Mesendoderm (in vitro differentiated cells): ENCODE measurements around the gene NGEF.

Experiments used
- DNase-seq: peaks from one replicate; pipeline ENCODE4 v3.0.0; 2013
- H2AK5ac ChIP-seq: 2 replicates; pipeline ENCODE4 v1.6.1; 2013; ENCODE audit warnings: low read length, inconsistent platforms
- H2BK120ac ChIP-seq: 2 replicates; pipeline ENCODE4 v1.6.1; 2013; ENCODE audit warnings: low read depth, mild to moderate bottlenecking, low read length, moderate library complexity, mixed read lengths
- H2BK15ac ChIP-seq: replicated peaks from 2 replicates; pipeline ENCODE4 v1.6.1; 2013; ENCODE audit warnings: low read depth, mild to moderate bottlenecking, moderate library complexity
- H2BK5ac ChIP-seq: 2 replicates; pipeline ENCODE4 v1.6.1; 2013; ENCODE audit warnings: low read length, inconsistent platforms
- H3K18ac ChIP-seq: 2 replicates; pipeline ENCODE4 v1.6.1; 2013; ENCODE audit warnings: mild to moderate bottlenecking, low read length, mixed read lengths
- H3K23ac ChIP-seq: one replicate; pipeline ENCODE4 v1.6.1; 2013; ENCODE audit warnings: low read length
- H3K27ac ChIP-seq: 2 replicates; pipeline ENCODE4 v1.5.1; 2013; ENCODE audit warnings: low read depth, mild to moderate bottlenecking, inconsistent platforms, low read length, moderate library complexity
- H3K27me3 ChIP-seq: 2 replicates; pipeline ENCODE4 v1.6.1; 2013; ENCODE audit warnings: low read length, control low read depth, mild to moderate bottlenecking, inconsistent platforms; ENCODE audit not compliant: insufficient read depth, poor library complexity
- H3K36me3 ChIP-seq: 2 replicates; pipeline ENCODE4 v1.6.1; 2013; ENCODE audit warnings: low read length, inconsistent platforms; ENCODE audit not compliant: control insufficient read depth, insufficient read depth
- H3K4ac ChIP-seq: one replicate; pipeline ENCODE4 v1.6.1; 2013; ENCODE audit warnings: low read depth, mild to moderate bottlenecking, low read length, moderate library complexity
- H3K4me1 ChIP-seq: 2 replicates; pipeline ENCODE4 v1.6.1; 2013; ENCODE audit warnings: low read depth, low read length, inconsistent platforms; ENCODE audit not compliant: control insufficient read depth
- H3K4me2 ChIP-seq: 2 replicates; pipeline ENCODE4 v1.6.1; 2013; ENCODE audit warnings: low read length
- H3K4me3 ChIP-seq: 2 replicates; pipeline ENCODE4 v1.5.1; 2013; ENCODE audit warnings: mild to moderate bottlenecking, low read length
- H3K56ac ChIP-seq: one replicate; pipeline ENCODE4 v1.6.1; 2013; ENCODE audit warnings: low read length
- H3K79me1 ChIP-seq: 2 replicates; pipeline ENCODE4 v1.6.1; 2013; ENCODE audit warnings: low read length, inconsistent platforms
- H3K79me2 ChIP-seq: 2 replicates; pipeline ENCODE4 v1.6.1; 2013; ENCODE audit warnings: mild to moderate bottlenecking, low read length; ENCODE audit not compliant: control insufficient read depth, insufficient read depth
- H3K9ac ChIP-seq: 2 replicates; pipeline ENCODE4 v1.6.1; 2013; ENCODE audit warnings: low read length, inconsistent platforms
- H4K5ac ChIP-seq: one replicate; pipeline ENCODE4 v1.6.1; 2013; ENCODE audit warnings: low read length
- H4K8ac ChIP-seq: one replicate; pipeline ENCODE4 v1.6.1; 2013; ENCODE audit warnings: low read depth, mild to moderate bottlenecking, control low read depth, low read length, moderate library complexity
- WGBS: extraction: QIAGEN DNeasy Blood & Tissue Kit; methylation state at CpG from one replicate; pipeline ENCODE4 v1.1.7; 2013; ENCODE audit warnings: low lambda C conversion rate, missing lambda C conversion rate; ENCODE audit not compliant: insufficient coverage; ENCODE audit errors: extremely low coverage; 5-methylcytosine and 5-hydroxymethylcytosine counted together

Gene NGEF

DNA sequence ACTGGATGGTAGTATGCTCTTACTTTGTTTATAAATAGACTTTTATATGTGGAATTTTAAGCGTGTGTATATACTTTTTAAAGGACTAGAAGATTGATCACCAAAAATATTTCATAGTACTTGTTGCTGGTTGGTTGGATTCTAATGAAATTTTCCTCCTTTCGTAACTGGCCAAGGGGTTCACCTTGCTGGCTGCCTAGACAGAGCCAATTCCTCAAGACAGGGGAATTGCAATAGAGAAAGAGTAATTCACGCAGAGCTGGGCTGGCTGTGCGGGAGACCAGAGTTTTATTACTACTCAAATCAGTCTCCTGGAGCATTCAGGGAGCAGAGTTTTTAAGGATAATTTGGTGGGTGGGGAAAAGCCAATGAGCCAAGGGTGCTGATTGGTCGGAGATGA lies 72.3 kb downstream of the NGEF start:
- no peak overlapping the region for H2BK5ac ChIP-seq
- no peaks in the 10 kb centered on the region for H3K27me3 ChIP-seq
- DNase-seq = no peak
- H3K79me1 ChIP-seq = no peaks in the 10 kb centered on the region
- no peak overlapping the region for H3K4ac ChIP-seq
- no peak overlapping the region for H3K9ac ChIP-seq
- no peak overlapping the region for H3K27ac ChIP-seq
- no peak overlapping the region for H2BK120ac ChIP-seq
- H3K18ac ChIP-seq = no peak overlapping the region
- no peak overlapping the region for H3K4me2 ChIP-seq
- no peak overlapping the region for H2BK15ac ChIP-seq
- H3K4me1 ChIP-seq = no peaks in the 10 kb centered on the region
- 100% methylated on average over 1 of the region's 5 CpGs for WGBS
- H3K23ac ChIP-seq = no peak overlapping the region
- no peak overlapping the region for H3K56ac ChIP-seq
- H4K8ac ChIP-seq = no peak overlapping the region
- no peak overlapping the region for H2AK5ac ChIP-seq
- no peak overlapping the region for H4K5ac ChIP-seq
- no peaks in the 10 kb centered on the region for H3K36me3 ChIP-seq
- H3K4me3 ChIP-seq = no peak overlapping the region
- H3K79me2 ChIP-seq = no peaks in the 10 kb centered on the region

GRCh38 chr2:232937278-232937906 lies 75.7 kb downstream of the NGEF start:
- H3K4me3 ChIP-seq = no peak overlapping the region
- no peak overlapping the region for H2BK120ac ChIP-seq
- H3K36me3 ChIP-seq = no peaks in the 10 kb centered on the region
- no peak overlapping the region for H4K5ac ChIP-seq
- H3K18ac ChIP-seq = no peak overlapping the region
- H3K9ac ChIP-seq = no peak overlapping the region
- no peak for DNase-seq
- H2BK5ac ChIP-seq = no peak overlapping the region
- H2BK15ac ChIP-seq = no peak overlapping the region
- H3K79me1 ChIP-seq = no peaks in the 10 kb centered on the region
- no CpG with 5 or more reads among the region's 5 CpGs for WGBS
- H3K4ac ChIP-seq = no peak overlapping the region
- H3K4me2 ChIP-seq = no peak overlapping the region
- H2AK5ac ChIP-seq = no peak overlapping the region
- no peak overlapping the region for H3K27ac ChIP-seq
- H3K56ac ChIP-seq = no peak overlapping the region
- H3K79me2 ChIP-seq = no peaks in the 10 kb centered on the region
- H3K27me3 ChIP-seq = no peaks in the 10 kb centered on the region
- H3K23ac ChIP-seq = no peak overlapping the region
- H4K8ac ChIP-seq = no peak overlapping the region
- H3K4me1 ChIP-seq = no peaks in the 10 kb centered on the region

DNA sequence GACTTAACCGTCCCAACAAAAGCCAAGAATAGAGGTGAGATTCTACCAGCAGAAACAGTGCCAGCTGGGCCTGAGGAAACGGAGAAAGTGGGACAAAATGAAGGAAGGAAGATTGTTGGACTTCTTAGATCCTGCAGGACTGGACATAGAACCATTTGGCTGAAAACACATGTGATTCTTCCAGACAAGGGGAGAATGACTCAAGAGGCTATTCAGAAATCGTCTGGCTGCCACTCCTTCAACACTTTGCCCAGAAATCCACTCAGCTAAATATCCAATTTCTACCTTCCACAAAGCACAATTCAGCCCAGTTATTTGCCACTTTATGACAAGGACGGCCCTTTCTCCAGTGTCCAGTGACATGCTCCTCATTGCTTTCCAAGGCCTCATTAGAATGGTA lies 81.4 kb downstream of the NGEF start:
- Histone ChIP-seq H3K56ac (no peak overlapping the region), H3K9ac (no peak overlapping the region), H3K79me1 (no peaks in the 10 kb centered on the region), H2AK5ac (no peak overlapping the region), H3K23ac (no peak overlapping the region), H2BK120ac (no peak overlapping the region), H2BK15ac (no peak overlapping the region), H4K8ac (no peak overlapping the region), H4K5ac (no peak overlapping the region), H3K27me3 (peaks cover 19% of the 10 kb centered on the region), H3K4me3 (no peak overlapping the region), H3K18ac (no peak overlapping the region), H2BK5ac (no peak overlapping the region), H3K4me1 (no peaks in the 10 kb centered on the region), H3K4me2 (no peak overlapping the region), H3K79me2 (no peaks in the 10 kb centered on the region), H3K27ac (no peak overlapping the region), H3K4ac (no peak overlapping the region), H3K36me3 (no peaks in the 10 kb centered on the region)
- WGBS = no CpG with 5 or more reads among the region's 4 CpGs
- DNase-seq = no peak

DNA sequence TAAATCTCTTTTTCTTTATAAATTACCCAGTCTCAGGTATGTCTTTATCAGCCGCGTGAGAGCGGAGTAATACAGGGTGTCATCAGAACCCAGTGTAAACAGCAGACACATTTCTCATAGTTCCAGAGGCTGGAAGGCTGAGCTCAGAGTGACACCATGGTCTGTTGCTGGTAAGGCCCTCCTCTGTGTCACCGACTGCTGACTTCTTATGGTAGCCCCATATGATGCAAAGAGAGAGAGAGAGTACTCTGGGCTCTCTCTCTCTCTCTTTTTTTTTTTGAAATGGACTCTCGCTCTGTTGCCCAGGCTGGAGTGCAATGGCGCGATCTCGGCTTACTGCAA lies 83.0 kb downstream of the NGEF start:
- WGBS = no CpG with 5 or more reads among the region's 8 CpGs
- Histone ChIP-seq H2BK120ac (no peak overlapping the region), H3K36me3 (no peaks in the 10 kb centered on the region)

DNA sequence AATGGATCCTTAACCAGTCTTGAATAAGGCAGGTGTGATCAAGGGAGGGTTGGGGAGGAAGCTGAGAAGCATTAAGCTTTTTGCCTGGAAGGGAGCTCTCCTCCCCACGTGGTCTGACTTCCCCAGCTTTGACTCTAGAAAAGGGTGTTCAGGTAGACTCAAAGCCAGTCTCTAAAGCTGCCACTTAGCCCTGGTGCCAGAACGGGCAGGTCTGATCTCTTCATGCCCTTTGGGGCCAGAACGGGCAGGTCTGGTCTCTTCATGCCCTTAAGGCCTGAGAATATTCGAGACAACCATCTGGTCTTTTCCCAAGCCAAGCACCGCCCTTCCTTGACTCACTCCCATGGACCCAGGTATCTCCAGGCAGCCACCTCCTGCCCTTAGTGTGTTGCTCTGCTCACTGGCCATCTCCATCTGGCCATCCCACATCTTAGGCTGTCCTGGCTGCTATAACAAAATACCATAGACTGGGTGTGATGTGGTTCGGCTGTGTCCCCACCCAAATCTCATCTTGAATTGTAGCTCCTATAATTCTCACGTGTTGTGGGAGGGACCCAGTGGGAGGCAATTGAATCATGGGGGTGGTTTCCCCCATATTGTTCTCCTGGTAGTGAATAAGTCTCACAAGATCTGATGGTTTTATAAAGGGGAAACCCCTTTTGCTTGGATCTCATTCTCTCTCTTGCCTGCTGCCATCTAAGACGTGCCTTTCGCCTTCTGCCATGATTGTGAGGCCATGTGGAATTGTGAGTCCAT lies 83.6 kb downstream of the NGEF start:
- Histone ChIP-seq H2AK5ac (no peak overlapping the region), H3K4me2 (no peak overlapping the region), H4K8ac (no peak overlapping the region), H3K56ac (no peak overlapping the region), H3K79me1 (no peaks in the 10 kb centered on the region), H3K79me2 (no peaks in the 10 kb centered on the region), H2BK15ac (no peak overlapping the region), H2BK5ac (no peak overlapping the region), H3K9ac (no peak overlapping the region), H3K23ac (no peak overlapping the region), H3K4me3 (no peak overlapping the region), H3K18ac (no peak overlapping the region), H2BK120ac (no peak overlapping the region), H3K4ac (no peak overlapping the region), H3K4me1 (no peaks in the 10 kb centered on the region), H3K27me3 (peaks cover 28% of the 10 kb centered on the region), H3K27ac (no peak overlapping the region), H3K36me3 (no peaks in the 10 kb centered on the region), H4K5ac (no peak overlapping the region)
- no CpG with 5 or more reads among the region's 9 CpGs for WGBS
- DNase-seq = peak; percentile 35

More for the DNA sequence above, 83.0 kb downstream of the NGEF start:
- no peaks in the 10 kb centered on the region for H3K4me1 ChIP-seq
- H3K4me2 ChIP-seq = no peak overlapping the region
- no peak overlapping the region for H3K4me3 ChIP-seq
- H2BK5ac ChIP-seq = no peak overlapping the region
- no peak overlapping the region for H3K23ac ChIP-seq
- no peak overlapping the region for H3K9ac ChIP-seq
- H3K56ac ChIP-seq = no peak overlapping the region
- no peak for DNase-seq
- no peak overlapping the region for H4K5ac ChIP-seq
- no peak overlapping the region for H3K18ac ChIP-seq
- H3K27me3 ChIP-seq = peaks cover 28% of the 10 kb centered on the region
- no peak overlapping the region for H4K8ac ChIP-seq
- H2BK15ac ChIP-seq = no peak overlapping the region
- H3K79me1 ChIP-seq = no peaks in the 10 kb centered on the region
- H3K79me2 ChIP-seq = no peaks in the 10 kb centered on the region
- H3K27ac ChIP-seq = no peak overlapping the region
- no peak overlapping the region for H3K4ac ChIP-seq
- no peak overlapping the region for H2AK5ac ChIP-seq
